GM23248 (cell line): ENCODE measurements around the gene TPM4. TPM values are rescaled to one million over a fixed set of nuclear protein-coding genes. Genes with fewer than 3 reads are reported as not detected.

Experiments used
- DNase-seq: peaks from one replicate; pipeline ENCODE4 v3.0.0-alpha.2; 2015
- H2AFZ ChIP-seq: fragments of 200-600 bp; sonication (generic); 2 replicates; pipeline ENCODE4 v1.6.1; 2016; ENCODE audit warnings: antibody characterized with exemption
- H3F3A ChIP-seq: fragments of 200-600 bp; sonication (generic); 2 replicates; pipeline ENCODE4 v1.6.1; 2016; ENCODE audit warnings: mild to moderate bottlenecking, antibody characterized with exemption, mixed run types; ENCODE audit not compliant: insufficient read depth
- H3K27ac ChIP-seq: fragments of 200-600 bp; sonication (generic); 2 replicates; pipeline ENCODE4 v1.5.1; 2016; ENCODE audit warnings: mild to moderate bottlenecking
- H3K27me3 ChIP-seq: fragments of 200-600 bp; sonication (generic); replicated peaks from 2 replicates; pipeline ENCODE4 v1.6.1; 2016; ENCODE audit warnings: mild to moderate bottlenecking; ENCODE audit not compliant: insufficient read depth
- H3K36me3 ChIP-seq: fragments of 200-600 bp; sonication (generic); 2 replicates; pipeline ENCODE4 v1.6.1; 2016; ENCODE audit warnings: low read depth, mild to moderate bottlenecking
- H3K4me1 ChIP-seq: fragments of 200-600 bp; sonication (generic); 2 replicates; pipeline ENCODE4 v1.6.1; 2016; ENCODE audit warnings: mild to moderate bottlenecking; ENCODE audit not compliant: insufficient read depth
- H3K4me2 ChIP-seq: fragments of 200-600 bp; sonication (generic); one replicate; pipeline ENCODE4 v1.6.1; 2016; ENCODE audit warnings: mild to moderate bottlenecking; ENCODE audit not compliant: unreplicated experiment
- H3K4me3 ChIP-seq: fragments of 200-600 bp; sonication (generic); 2 replicates; pipeline ENCODE4 v1.5.1; 2016; ENCODE audit warnings: mild to moderate bottlenecking
- H3K79me2 ChIP-seq: fragments of 200-600 bp; sonication (generic); 2 replicates; pipeline ENCODE4 v1.6.1; 2016; ENCODE audit warnings: mild to moderate bottlenecking; ENCODE audit not compliant: insufficient read depth
- H3K9ac ChIP-seq: fragments of 200-600 bp; sonication (generic); 2 replicates; pipeline ENCODE4 v1.6.1; 2016; ENCODE audit warnings: mild to moderate bottlenecking
- H3K9me2 ChIP-seq: fragments of 200-600 bp; sonication (generic); 2 replicates; pipeline ENCODE4 v1.6.1; 2016; ENCODE audit warnings: mixed run types, mild to moderate bottlenecking, moderate library complexity; ENCODE audit not compliant: insufficient read depth
- H3K9me3 ChIP-seq: fragments of 200-600 bp; sonication (generic); one replicate; pipeline ENCODE4 v1.6.1; 2017; ENCODE audit warnings: low read depth
- H4K20me1 ChIP-seq: fragments of 200-600 bp; sonication (generic); 2 replicates; pipeline ENCODE4 v1.6.0; 2016; ENCODE audit not compliant: insufficient read depth
- EZH2 ChIP-seq: fragments of 200-600 bp; sonication (generic); IDR thresholded peaks from 2 replicates; pipeline ENCODE4 v1.6.1; 2018; ENCODE audit warnings: antibody characterized with exemption, mild to moderate bottlenecking; ENCODE audit not compliant: insufficient read depth, poor library complexity, severe bottlenecking
- EZH2phosphoT487 ChIP-seq: fragments of 200-600 bp; sonication (generic); IDR thresholded peaks from 2 replicates; pipeline ENCODE4 v1.6.1; 2018; ENCODE audit warnings: antibody characterized with exemption, moderate library complexity, mild to moderate bottlenecking, low read depth; ENCODE audit not compliant: insufficient read depth
- WGBS, 2 experiments: methylation state at CpG; one replicate each; pipeline ENCODE4 v1.1.6; 2015 to 2017; ENCODE audit warnings: low lambda C conversion rate in 2 of 2, low coverage in 1 of 2; ENCODE audit errors: missing lambda C conversion rate in 2 of 2; 5-methylcytosine and 5-hydroxymethylcytosine counted together
- in situ Hi-C: fragments of 300-500 bp; cut with MboI; formaldehyde crosslinking; loops from 2 replicates; pipeline ENCODE4 v1.15.0; 2020
- polyA plus RNA-seq: library from polyadenylated mRNA; unstranded; fragments of >200 nt; fragmentation: Nextera tagmentation; extraction: Ambion mirVana; gene quantifications from 2 replicates; pipeline ENCODE4 v1.2.1, GENCODE V29; 2016
- total RNA-seq: library from RNA; depleted of rRNA; stranded (reverse); fragments of >200 nt; shearing (Covaris generic); gene quantifications from 2 replicates; pipeline ENCODE4 v1.2.3, GENCODE V29; 2014

The TPM4 gene
- total and polyA plus RNA-seq, 2 experiments from 2014 or later = 1,408 to 1,469 TPM

DNA sequence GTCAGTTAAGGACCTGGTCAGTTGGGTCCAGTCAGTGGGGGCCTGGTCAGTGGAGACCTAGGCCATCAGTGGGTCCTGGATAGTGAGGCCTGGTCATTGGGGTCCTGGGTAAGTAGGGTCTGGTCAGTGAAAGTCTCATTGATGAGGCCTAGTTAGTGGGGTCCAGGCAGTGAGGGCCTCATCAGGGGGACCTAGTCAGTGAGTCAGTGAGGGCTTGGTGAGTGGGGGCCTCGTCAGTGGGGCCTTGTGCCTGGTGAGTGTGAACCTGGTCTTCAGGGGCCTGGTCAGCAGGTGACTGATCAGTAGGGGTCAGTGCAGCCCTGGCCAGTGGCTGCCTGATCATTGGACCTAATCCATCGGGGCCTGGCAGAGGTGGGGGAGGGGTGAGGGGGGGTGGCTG lies 42.6 kb upstream of the TPM4 start:
- no peak overlapping the region for H3K27ac ChIP-seq
- no peak overlapping the region for H3K4me3 ChIP-seq
- H3F3A ChIP-seq = no peaks in the 10 kb centered on the region
- no peaks in the 10 kb centered on the region for H3K79me2 ChIP-seq
- H3K4me2 ChIP-seq = no peak overlapping the region
- H3K36me3 ChIP-seq = no peaks in the 10 kb centered on the region
- H3K9ac ChIP-seq = no peak overlapping the region
- no peak for TF ChIP-seq EZH2phosphoT487
- no peak for TF ChIP-seq EZH2
- H3K27me3 ChIP-seq = no peaks in the 10 kb centered on the region
- H3K9me3 ChIP-seq = no peaks in the 10 kb centered on the region
- H3K9me2 ChIP-seq = no peaks in the 10 kb centered on the region
- no peak for DNase-seq
- no peaks in the 10 kb centered on the region for H3K4me1 ChIP-seq
- no peak overlapping the region for H2AFZ ChIP-seq
- H4K20me1 ChIP-seq = no peaks in the 10 kb centered on the region
- in situ Hi-C loops = no loop called here
- 46 to 69% methylated on average over 2 of the region's 2 CpGs for WGBS, 2 experiments

DNA sequence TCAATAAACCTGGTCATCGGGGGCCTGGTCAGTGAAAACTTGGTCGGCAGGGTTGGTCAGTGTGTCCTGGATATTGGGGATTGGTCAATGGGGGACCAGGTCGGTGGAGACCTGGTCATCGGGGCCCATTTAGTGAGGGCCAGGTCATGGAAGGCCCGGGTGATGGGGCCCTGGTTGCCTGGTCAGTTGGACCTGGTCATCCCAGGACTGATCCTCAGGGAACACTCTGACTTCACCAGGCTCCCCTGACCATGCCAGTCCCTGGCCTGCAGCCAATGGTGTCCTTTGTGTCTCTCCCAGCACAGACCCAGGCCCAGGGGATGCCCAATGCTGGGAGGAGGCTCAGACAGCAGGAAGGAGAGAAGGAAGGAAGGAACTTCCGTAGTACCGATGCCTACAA lies 42.1 kb upstream of the TPM4 start:
- DNase-seq = no peak
- Histone ChIP-seq H3K4me3 (no peak overlapping the region), H3K79me2 (no peaks in the 10 kb centered on the region), H3K9me3 (no peaks in the 10 kb centered on the region), H3K9ac (no peak overlapping the region), H3K4me2 (no peak overlapping the region), H3K36me3 (no peaks in the 10 kb centered on the region), H3K27ac (no peak overlapping the region), H3F3A (no peaks in the 10 kb centered on the region), H2AFZ (no peak overlapping the region), H3K4me1 (no peaks in the 10 kb centered on the region), H3K9me2 (no peaks in the 10 kb centered on the region), H4K20me1 (no peaks in the 10 kb centered on the region), H3K27me3 (no peaks in the 10 kb centered on the region)
- 69 to 76% methylated on average over 6 to 7 of the region's 7 CpGs for WGBS, 2 experiments
- in situ Hi-C loops = no loop called here
- TF ChIP-seq EZH2phosphoT487 (no peak), EZH2 (no peak)

DNA sequence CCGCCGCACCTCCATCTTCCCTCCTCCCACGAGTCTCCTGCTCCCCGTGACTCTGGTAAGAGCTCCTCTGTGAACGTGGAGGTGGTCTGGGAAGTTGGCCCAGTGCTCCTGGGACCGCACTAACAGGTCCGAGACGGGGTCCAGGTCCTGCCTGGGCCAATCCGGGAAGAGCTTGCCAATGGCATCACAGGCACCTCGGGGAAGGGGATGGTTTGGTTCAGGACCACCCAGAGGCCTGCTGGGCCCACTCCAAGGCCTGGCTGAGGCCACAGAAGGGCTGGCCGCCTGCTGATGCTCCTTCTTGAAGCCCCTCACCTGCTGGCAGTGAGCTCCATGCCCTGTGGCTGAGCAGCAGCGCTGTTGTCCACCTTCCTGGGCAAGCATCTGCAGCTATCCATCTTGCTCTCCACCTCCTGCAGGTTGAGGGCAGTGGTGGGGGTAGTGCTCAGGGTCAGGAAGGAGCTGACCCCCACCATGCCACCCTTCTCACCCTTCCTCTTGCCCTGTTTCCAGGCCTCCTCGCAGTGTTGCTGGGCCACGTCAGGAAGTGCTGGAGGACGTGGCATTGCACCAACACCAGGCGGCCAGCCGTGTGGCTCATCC lies 41.2 kb upstream of the TPM4 start:
- no peaks in the 10 kb centered on the region for H3K79me2 ChIP-seq
- H3K27ac ChIP-seq = no peak overlapping the region
- 63 to 66% methylated on average over 16 to 17 of the region's 17 CpGs for WGBS, 2 experiments
- TF ChIP-seq EZH2phosphoT487 = no peak
- no peak for TF ChIP-seq EZH2
- H3K4me1 ChIP-seq = no peaks in the 10 kb centered on the region
- H3K9ac ChIP-seq = no peak overlapping the region
- no peaks in the 10 kb centered on the region for H3K9me3 ChIP-seq
- no peak overlapping the region for H3K4me3 ChIP-seq
- DNase-seq = no peak
- H4K20me1 ChIP-seq = no peaks in the 10 kb centered on the region
- H3K9me2 ChIP-seq = no peaks in the 10 kb centered on the region
- H3K27me3 ChIP-seq = no peaks in the 10 kb centered on the region
- no peaks in the 10 kb centered on the region for H3F3A ChIP-seq
- H3K4me2 ChIP-seq = no peak overlapping the region
- in situ Hi-C loops = no loop called here
- H3K36me3 ChIP-seq = no peaks in the 10 kb centered on the region
- no peak overlapping the region for H2AFZ ChIP-seq

DNA sequence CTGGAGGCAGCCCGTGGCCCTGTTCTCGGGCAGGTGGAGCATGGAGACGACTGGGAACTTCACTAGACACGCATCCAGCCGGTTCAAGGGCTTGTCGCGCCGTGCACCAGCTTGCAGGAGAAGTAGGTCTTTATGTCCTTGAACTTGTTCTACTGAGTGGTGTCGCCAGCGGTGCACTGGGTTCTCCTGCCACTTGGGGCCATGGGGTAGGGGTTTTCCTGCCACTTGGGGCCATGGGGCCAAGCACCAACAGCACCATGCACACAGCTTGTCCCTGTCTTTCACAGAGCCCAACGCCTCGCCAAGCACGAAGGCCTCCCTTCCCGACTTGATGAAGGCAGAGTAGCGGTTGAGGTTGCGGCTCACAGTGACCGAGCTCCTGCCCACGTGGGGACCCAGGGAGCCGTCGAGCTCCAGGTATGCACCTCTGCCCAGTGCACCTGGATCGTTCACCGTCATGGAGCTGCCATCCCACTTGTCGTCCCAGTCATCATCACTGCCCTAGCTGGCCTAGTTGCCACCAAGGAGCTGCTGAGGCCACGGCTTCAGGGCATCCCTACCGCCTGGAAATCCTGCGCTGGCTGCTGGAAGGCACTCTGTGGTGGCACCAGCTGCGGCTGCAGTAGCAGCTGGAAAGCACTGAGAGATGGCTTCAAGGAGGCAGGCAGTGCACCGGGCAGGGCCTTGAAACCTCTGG lies 40.5 kb upstream of the TPM4 start:
- Histone ChIP-seq H2AFZ (no peak overlapping the region), H3K27me3 (no peaks in the 10 kb centered on the region), H3K4me1 (no peaks in the 10 kb centered on the region; the same call in 1 of the 2 replicates), H3K36me3 (no peaks in the 10 kb centered on the region), H3K4me3 (no peak overlapping the region), H3K79me2 (no peaks in the 10 kb centered on the region), H3K4me2 (no peak overlapping the region), H3K9me2 (no peaks in the 10 kb centered on the region), H3K9me3 (no peaks in the 10 kb centered on the region), H3K27ac (no peak overlapping the region), H3K9ac (no peak overlapping the region), H4K20me1 (no peaks in the 10 kb centered on the region), H3F3A (no peaks in the 10 kb centered on the region)
- in situ Hi-C loops = no loop called here
- DNase-seq = no peak
- 79 to 81% methylated on average over 28 of the region's 28 CpGs for WGBS, 2 experiments
- TF ChIP-seq EZH2 = no peak
- TF ChIP-seq EZH2phosphoT487 = no peak
